ENCODE results near the gene PPM1N. TPM values are rescaled to one million over a fixed set of nuclear protein-coding genes. Genes with fewer than 3 reads are reported as not detected.
"Not testable (repeated sequence)": the region's sequence is repeated elsewhere in the genome, so short reads cannot be mapped to it uniquely, and the experiment has no call there.

The PPM1N gene
- polyA plus RNA-seq, 4 donors = 0.20 to 0.71 (median 0.56) TPM; not detected in 1

DNA sequence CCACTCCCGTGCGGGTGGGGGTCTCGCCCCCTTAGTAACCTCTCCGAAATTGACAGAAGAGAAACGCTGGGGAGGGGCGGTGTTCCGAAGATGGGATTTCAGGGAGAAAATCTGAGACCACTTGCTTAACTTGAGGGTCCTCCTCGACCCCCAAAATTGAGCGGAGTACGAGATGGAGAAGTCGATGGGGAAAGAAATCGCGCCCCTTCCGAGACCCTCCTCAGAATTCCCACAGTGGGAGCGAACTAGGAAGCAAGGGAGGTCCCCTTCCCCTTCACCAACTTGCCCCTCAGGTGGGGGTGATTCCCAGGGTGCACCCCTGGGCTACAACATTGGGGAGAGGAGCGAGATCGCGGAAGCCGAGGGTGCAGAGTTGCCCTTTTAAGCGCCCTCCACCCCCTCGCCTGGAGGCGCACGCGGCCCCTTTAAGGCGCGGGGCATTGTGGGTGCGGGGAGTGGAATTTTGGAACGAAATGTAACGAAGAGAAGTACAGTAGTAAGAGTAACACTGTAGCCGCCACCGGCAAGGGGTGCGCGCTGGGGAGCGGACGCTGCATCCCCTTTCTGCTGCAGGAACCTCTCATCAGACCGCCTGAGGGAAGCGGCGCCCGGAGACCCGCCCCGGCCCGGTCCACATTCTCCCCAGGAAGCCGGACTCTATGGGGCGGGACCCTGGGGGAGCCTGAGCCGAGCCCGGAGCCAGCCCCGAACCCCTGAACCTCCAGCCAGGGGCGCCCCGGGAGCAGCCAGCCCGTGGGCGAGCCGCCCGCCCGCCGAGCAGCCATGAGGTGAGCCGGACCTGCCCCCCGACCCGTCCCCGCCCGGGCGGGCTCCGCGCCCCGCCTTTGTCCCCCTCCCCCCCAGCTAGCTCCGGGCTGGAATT is 9.0 kb downstream of the PPM1N start, which contains the start of gene VASP:
Gene VASP, plus strand, starts transcription at position 491 of the 883 bp plus-strand sequence. Its CDS starts 293 bp downstream, at position 784.
- no peak for DNase-seq (ENCODE audit: low read depth in 4 of 4, low spot score in 3 of 4)

DNA sequence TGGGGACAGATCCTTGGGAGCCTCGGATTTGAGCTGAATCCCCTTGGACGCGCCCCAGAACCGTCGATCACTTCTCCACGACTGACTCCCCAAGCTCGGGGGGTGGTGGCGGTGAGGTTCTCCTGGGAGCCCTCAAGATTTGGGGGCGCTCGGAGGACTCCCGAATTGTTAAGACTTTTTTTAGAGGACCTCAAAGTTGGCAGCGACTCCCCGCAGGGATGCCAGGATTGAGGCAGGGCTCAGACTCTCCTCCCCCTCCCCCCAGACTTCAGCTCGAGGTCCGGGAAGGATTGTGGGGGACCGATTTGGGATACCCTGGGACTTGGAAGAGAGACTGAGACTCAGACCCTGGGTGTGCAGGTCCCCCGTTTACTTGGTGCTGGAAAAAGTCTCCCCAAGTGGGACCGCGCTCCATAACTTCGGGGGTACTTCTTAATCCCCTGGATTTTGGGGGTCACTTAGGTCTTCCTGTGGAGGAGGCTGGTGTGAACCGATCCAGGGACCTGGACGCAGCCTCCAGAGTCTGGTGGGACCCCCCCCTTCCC is 9.7 kb downstream of the PPM1N start:
- no peak for DNase-seq (ENCODE audit: low read depth in 4 of 4, low spot score in 3 of 4)

DNA sequence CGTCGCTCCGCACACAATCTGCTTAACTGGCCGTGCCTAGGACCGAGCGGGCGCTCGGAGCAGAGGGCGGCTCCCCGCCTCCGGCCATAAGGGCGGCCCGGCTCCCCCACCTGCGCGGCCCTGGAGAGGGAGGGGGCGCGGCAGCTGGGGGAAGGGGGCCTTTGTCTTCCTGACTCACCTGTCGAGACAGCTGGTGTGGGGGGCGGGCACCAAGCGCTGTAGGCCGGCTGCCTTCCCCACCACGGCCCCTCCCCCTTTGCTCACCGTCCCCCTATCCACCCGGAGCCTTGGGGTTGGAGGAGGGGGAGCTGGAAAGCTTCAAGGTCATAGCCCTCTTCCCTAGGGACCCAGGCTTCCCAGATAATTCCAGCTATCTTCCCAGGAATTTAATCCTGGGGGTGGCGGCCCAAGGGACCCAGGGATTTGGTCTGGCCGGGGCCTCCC is 10.2 kb downstream of the PPM1N start:
- no peak for DNase-seq (ENCODE audit: low read depth in 4 of 4, low spot score in 3 of 4)

DNA sequence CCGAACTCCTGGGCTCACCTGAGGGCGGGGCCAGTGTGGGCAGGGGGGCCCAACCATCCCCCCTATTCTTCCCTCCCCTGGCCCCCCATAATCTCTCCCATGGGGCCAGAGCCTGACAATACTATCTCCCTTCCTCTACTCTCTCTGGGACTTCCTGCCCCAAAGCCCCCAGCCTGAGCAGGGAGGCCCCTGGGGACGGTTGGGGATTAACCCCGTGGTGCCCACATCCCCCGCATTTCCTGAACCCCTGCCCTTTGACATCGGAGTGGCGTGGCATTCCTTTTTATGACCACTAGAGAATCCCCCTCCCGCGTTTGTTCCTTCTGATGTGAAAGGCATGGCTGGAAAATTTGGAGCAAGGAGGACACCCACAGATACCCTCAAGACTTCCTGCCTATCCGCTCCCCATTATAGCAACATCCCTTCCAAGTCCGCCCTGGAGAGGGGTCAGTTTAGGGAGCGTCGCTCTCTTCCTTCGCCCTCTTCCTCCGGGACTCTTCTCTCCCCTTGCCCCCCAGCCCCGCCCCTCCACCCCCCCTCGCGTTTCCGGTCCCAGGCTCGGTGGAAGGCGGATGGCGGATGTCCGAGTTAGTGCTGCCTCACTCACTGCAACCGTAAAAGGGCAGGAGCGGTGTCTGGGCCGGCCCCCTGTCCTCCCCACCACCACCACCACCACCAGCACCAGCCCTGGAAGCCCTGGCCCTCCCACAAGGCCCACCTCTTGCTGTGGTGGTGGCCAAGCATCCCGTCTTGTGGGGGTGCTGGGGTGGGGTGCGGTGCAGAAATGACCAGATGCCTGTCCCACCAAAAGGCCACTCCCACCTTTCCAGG is 10.8 kb downstream of the PPM1N start:
- DNase-seq (ENCODE audit: low read depth in 4 of 4, low spot score in 3 of 4) = no peak

DNA sequence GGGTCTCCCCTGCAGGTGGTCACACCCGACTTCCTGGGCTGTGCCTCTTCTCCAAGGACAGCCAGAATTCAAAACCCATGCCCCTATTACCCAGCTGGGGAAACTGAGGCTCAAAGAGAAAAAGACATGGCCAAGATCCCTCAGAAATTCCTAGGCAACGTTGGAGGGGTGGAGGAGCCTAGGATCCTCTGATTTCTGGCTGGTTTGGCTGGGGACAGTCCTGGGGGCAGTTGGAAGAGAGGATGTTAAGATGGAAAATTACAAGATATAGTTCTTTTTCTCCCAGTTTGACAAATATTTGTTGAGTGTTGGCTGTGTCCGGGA is 11.4 kb downstream of the PPM1N start:
- no peak for DNase-seq (ENCODE audit: low read depth in 4 of 4, low spot score in 3 of 4)

DNA sequence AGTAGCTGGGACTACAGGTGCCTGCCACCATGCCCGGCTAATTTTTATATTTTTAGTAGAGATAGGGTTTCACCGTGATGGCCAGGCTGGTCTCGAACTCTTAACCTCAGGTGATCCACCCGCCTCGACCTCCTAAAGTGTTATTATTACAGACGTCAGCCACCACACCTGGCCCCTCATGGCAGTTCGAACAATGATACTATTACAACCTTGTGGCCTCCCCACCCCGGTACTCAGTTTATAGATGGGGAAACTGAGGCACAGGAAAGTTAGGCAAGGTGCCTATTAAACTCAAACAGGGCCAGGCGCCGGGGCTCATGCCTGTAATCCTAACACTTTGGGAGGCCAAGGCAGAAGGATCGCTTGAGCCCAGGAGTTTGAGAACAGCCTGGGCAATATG is 12.1 kb downstream of the PPM1N start:
- not testable (repeated sequence) for DNase-seq (ENCODE audit: low read depth in 4 of 4, low spot score in 3 of 4)

DNA sequence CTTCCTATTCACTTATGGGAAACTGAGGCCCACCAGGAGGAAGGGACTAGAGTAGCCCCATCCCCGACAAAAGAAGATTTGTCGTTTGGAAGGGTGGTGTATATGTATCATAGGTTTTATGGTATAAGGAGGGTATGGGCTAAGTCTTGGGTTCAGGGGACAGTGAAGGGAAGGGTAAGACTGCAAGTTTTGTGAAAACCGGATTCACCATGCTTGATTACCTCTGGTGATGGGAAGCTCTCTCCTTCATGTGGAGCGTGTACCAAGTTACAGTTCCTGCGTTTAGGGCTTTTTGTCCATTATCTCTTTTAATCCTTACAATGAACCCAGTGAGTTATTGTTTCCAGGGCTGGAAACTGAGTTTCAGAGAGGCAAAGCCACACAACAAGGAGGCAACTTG is 12.8 kb downstream of the PPM1N start:
- DNase-seq (ENCODE audit: low read depth in 4 of 4, low spot score in 3 of 4) = no peak

DNA sequence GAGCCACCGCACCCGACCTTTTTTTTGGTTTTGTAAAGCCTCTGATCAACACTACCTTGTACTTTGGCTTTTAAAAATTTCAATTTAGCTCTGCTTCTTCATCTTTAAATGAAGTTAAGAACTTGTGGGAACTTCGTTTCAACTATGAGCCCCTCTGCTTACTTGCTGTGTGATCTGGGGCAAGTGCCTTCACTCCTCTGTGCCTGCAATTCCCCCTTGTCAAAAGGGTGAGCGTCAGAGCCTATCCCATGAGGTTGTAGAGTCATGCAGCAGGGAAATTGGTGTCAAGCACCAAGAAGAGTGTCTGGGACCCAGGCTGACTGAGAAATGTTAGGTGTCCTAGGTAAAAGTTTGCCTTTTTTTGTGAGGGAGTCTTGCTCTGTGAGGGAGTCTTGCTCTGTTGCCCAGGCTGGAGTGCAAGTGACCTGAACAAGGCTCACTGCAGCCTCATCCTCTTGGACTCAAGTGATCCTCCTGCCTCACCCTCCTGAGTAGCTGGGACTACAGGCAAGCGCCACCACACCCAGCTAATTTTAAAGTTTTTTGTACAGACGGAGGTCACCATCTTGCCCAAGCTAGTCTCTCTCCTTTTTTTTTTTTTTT is 14.7 kb downstream of the PPM1N start:
- no peak for DNase-seq (ENCODE audit: low read depth in 4 of 4, low spot score in 3 of 4)

DNA sequence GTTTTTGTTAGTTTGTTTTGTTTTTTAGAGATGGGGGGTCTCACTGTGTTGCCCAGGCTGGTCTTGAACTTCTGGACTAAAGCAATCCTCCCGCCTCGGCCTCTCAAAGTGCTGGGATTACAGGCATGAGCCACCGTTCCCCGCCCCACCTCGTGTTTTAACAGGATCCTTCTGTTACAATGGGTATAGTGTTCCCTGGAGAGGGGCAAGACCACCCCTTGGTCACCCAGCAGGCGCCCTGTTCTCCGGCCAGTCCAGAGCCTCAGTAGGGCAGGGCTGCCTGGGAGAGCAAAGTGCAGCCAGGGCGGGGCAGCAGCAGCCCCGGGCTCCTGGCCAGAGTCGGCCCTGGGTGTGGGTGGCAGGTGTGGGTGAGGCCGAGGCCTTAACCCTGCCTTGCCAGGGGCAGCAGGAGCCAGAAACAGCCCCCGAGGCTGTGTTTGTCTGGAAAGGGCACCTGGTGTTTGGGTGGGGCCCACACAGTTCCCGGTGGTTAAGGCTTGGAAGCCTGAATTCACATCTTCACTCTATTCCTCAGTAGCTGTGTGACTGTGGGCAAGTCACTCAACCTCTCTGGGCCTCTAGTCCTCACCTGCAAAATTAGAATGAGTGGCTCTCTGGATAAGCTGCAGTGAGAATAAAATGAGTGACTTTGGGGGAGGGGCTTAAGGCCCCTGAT is 16.3 kb downstream of the PPM1N start:
- DNase-seq (ENCODE audit: low read depth in 4 of 4, low spot score in 3 of 4) = no peak

DNA sequence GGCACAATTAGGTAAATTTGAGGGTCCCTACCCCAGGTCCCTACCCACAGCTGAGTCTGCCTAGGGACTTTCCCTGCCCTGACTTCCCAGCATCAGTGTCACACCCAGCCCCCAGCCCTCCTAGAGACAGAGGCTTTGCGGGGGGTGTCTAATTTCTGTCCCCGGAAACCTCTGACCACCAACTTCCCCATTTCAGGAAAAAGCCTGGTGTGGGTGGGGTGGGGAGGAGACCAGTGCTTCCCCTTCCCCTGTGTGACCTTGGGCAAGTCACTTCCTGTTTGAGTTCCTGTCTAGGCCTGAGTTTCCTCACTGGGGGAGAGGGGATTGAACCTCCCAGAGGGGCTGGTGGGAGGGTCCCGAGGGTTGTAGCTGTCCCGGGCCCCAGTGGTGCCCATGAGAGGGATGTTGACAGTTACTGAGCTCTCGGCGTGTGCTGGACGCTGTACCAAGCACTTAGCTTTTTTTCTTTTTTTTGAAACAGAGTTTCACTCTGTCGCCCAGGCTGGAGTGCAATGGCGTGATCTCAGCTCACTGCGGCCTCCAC is 16.9 kb downstream of the PPM1N start:
- DNase-seq (ENCODE audit: low read depth in 4 of 4, low spot score in 3 of 4) = no peak

DNA sequence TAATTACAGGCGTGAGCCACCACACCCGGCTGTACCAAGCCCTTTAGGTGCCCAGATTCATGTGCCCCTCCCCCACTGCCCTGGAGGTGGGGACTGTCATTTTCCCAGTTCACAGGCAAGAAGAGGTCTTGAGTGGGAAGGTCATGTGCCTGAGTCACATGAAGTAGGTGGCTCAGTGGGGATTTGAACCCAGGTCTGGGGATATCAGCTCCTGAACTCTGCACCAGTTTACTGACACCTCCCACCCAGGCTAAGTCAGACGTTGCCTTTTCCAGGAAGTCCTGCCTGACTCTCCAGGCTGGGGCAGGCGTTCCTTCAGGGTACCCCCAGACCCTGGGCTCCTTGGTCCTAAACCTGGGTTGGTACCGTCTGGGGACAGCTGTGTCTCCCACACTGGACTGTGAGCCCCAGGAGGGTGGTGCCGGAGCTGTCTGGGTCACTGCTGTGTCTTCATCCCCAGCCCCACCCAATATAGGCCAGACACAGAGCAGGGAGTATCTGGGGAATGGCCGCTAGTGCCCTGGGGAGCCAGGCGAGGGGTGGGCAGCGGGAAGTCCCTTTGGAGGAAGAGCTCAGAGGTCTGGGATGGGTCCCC is 17.7 kb downstream of the PPM1N start:
- DNase-seq (ENCODE audit: low read depth in 4 of 4, low spot score in 3 of 4) = no peak

DNA sequence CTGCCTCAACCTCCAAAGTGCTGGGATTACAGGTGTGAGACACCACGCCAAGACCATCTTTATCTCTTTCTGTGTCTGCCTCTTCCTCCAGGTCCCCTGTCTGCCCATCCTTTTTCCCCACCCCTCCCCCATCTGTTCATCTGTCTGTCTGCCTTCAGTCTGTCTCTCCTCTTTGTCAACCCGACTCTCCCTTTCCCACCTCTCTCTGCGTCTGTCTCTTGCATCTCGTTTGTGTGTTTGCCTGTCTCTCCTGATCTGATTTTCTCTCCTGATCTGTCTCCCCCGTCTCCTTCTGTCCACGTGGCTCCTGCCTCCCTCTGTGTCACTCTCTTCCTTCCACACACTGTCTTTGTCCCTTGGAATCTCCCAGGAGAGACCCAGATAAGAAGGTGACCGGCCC is 19.0 kb downstream of the PPM1N start:
- no peak for DNase-seq (ENCODE audit: low read depth in 4 of 4, low spot score in 3 of 4)

DNA sequence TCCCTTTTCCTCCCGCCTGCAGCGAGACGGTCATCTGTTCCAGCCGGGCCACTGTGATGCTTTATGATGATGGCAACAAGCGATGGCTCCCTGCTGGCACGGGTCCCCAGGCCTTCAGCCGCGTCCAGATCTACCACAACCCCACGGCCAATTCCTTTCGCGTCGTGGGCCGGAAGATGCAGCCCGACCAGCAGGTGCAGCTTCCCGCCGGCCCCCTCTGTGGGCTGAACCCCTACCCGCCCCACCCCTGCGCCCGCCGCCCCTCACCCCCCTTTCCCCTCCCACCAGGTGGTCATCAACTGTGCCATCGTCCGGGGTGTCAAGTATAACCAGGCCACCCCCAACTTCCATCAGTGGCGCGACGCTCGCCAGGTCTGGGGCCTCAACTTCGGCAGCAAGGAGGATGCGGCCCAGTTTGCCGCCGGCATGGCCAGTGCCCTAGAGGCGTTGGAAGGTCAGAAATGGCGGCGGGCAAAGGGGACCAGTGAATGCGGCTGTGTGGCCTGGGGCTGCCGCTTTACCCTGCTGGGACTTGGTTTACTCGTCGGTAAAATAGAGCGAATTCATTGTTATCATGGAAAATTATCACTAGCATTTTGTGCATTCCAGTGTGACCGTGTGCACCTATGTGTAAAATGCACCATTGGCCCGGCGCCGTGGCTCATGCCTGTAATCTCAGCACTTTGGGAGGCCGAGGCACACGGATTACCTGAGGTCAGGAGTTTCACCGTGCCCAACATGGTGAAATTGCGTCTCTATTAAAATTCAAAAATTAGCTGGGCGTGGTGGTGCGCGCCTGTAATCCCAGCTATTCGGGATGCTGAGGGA is 19.6 kb downstream of the PPM1N start:
- DNase-seq (ENCODE audit: low read depth in 4 of 4, low spot score in 3 of 4) = no peak

DNA sequence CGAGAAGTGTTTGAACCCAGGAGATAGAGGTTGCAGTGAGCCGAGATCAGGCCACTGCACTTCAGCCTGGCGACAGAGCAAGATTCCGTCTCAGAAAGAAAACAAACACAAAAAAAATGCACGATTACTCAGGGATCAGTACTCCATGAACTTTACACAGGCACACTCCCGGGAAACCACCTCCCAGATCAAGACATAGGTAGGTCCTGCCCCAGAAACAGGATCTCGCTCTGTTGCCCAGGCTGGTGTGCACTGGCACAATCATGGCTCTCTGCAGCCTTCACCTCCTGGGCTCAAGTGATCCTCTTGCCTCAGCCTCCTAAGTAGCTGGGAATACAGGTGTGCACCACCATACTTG is 20.2 kb downstream of the PPM1N start:
- no peak for DNase-seq (ENCODE audit: low read depth in 4 of 4, low spot score in 3 of 4)

DNA sequence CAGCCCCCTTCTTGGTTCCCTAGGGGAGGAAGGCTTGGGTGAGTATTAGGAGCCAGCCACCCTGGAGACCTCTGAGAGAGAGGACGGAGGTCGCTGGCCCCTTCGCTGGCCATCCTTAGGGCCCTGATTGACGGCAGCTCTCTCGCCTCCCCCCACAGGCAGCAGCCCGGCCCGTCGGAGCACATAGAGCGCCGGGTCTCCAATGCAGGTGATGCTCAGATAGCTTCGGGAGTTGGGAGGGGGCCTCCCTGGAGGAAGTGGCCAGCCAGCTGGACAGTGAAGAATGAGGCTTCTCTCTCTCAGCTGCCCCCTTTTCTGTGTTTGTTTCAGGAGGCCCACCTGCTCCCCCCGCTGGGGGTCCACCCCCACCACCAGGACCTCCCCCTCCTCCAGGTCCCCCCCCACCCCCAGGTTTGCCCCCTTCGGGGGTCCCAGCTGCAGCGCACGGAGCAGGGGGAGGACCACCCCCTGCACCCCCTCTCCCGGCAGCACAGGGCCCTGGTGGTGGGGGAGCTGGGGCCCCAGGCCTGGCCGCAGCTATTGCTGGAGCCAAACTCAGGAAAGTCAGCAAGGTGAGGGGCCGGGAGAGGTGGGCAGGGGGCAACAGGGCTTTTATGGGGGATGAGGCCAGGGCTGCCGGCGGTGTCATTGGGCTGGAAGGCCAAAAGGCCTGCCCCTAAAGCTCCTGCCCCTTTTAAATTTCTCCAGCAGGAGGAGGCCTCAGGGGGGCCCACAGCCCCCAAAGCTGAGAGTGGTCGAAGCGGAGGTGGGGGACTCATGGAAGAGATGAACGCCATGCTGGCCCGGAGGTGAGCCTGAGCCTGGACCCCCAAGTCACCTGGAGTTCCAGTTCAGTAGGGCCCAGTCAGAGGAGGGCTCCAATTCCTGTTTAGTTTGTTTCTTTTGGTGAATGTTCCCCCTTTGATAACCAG is 24.0 kb downstream of the PPM1N start:
- DNase-seq (ENCODE audit: low read depth in 4 of 4, low spot score in 3 of 4) = no peak

DNA sequence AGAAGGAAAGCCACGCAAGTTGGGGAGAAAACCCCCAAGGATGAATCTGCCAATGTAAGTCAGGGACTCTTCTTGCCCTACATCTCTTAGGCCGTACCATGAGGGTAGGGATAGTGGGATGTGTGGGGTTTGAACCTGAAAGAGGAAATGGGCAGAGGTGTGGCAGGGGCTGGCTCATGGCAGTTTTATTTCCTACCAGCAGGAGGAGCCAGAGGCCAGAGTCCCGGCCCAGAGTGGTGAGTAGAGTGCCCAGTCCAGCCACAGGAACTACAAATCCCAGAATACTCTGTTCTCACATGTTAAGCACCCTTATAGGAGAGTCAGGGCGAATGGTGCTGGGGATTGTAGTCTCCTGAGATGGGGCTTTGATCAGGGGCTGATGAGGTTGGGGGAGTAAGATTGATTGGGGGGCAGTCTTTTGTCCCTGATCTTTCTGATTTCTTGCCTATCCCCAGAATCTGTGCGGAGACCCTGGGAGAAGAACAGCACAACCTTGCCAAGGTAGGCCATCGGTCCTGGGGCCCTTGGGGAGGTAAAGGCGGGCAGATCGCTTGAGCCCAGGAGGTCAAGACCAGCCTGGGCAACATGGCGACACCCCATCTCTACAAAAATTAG is 25.5 kb downstream of the PPM1N start:
- DNase-seq (ENCODE audit: low read depth in 4 of 4, low spot score in 3 of 4) = peak in 3 of 4 donors; percentile 67 to 84 (median 76)

DNA sequence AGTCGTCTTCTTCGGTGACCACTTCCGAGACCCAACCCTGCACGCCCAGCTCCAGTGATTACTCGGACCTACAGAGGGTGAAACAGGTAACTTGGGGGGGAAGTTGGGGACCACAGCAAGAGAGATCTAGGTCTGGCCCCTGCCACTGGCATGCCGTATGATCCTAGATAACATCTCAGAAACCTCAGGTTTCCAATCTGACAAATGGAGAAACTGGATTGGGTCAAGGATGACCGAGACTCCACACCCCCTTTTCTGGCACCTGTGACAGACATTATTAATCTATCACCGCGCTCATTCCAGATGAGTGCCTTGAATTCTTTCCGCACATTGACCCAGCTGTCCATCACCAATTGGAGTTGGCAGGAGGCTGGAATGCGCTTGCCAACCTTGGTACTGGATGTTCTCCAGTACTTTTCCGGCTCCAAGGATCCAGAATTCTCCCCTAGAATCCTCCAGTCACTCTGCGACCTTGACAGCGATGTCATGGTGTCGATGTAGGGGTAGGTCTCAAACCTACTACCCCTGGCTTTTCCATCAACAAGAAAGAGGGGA is 26.4 kb downstream of the PPM1N start:
- no peak for DNase-seq (ENCODE audit: low read depth in 4 of 4, low spot score in 3 of 4)

All from left renal pelvis (tissue), 4 donors.